ENCODE data around the gene TSC22D4.

Gene TSC22D4

DNA sequence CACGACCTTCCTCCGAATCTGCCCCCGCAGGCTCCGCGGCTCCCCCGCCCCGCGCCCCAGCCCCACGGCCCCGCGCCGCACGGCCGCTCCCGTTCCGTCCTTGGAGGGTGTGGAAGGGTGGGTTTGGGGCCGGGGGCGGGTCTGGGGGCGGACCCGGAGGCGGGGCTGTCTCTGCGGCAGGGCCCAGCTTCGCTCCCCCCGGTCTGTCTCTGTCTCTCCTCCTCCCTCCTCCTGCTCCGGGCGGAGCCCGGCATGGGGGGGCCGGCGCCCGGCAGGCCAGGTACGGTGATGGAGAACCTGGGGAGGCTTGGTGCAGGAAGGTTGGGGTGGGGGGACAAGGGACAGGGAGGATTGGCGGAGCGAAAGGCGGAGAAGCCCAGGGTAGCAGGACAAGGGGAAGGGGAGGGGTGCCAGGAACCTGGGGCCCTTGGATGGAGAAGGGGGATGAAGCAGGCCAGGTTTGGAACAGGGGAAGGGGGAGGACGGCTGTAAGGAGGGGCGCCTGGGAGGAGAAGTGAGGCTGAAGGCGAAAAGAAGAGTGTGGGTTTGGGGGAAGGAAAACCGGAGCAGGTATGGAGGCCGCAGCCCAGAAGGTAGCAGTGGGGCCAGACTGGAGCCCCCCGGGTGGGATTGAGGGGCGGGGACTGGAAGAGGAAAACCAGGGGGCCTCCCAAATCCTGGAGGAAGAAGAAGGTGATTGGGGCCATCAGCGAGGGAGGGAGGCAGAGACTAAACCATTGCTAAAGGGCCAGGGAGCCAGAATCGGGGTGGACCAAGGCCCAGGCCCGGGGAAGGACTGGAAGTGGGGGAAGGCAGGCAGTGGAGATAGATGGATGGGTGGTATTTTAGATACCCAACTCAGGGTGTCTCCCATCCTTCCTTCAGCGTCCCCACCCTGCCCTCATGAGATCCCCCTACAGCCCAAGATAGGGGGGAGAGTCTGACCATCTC, 5.0 kb upstream of the TSC22D4 start, which contains the start of gene NYAP1 (continued):
- TF ChIP-seq, protein P1, sequence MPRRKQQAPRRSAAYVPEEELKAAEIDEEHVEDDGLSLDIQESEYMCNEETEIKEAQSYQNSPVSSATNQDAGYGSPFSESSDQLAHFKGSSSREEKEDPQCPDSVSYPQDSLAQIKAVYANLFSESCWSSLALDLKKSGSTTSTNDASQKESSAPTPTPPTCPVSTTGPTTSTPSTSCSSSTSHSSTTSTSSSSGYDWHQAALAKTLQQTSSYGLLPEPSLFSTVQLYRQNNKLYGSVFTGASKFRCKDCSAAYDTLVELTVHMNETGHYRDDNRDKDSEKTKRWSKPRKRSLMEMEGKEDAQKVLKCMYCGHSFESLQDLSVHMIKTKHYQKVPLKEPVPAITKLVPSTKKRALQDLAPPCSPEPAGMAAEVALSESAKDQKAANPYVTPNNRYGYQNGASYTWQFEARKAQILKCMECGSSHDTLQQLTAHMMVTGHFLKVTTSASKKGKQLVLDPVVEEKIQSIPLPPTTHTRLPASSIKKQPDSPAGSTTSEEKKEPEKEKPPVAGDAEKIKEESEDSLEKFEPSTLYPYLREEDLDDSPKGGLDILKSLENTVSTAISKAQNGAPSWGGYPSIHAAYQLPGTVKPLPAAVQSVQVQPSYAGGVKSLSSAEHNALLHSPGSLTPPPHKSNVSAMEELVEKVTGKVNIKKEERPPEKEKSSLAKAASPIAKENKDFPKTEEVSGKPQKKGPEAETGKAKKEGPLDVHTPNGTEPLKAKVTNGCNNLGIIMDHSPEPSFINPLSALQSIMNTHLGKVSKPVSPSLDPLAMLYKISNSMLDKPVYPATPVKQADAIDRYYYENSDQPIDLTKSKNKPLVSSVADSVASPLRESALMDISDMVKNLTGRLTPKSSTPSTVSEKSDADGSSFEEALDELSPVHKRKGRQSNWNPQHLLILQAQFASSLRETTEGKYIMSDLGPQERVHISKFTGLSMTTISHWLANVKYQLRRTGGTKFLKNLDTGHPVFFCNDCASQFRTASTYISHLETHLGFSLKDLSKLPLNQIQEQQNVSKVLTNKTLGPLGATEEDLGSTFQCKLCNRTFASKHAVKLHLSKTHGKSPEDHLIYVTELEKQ (tag by site-specific recombination; IDR thresholded peaks at IDR 0.05; ENCODE audit: borderline replicate concordance) = no peak
- TF ChIP-seq ZNF664 (tag by site-specific recombination; IDR thresholded peaks at IDR 0.05) (no peak), ZBTB48 (tag by site-specific recombination; IDR thresholded peaks at IDR 0.05) (no peak), ZNF704 (tag by site-specific recombination; IDR thresholded peaks at IDR 0.05) (no peak), ZNF366 (tag by site-specific recombination; conservative IDR thresholded peaks at IDR 0.05) (peak; percentile 82), ZNF785 (tag by site-specific recombination; IDR thresholded peaks at IDR 0.05) (no peak), ZNF350 (tag by site-specific recombination; IDR thresholded peaks at IDR 0.05) (no peak), SP2 (tag by site-specific recombination; IDR thresholded peaks at IDR 0.05) (peak; percentile 70), ZNF555 (tag by site-specific recombination; conservative IDR thresholded peaks at IDR 0.05) (no peak), ZFP37 (tag by site-specific recombination; IDR thresholded peaks at IDR 0.05) (no peak), ZNF19 (tag by site-specific recombination; IDR thresholded peaks at IDR 0.05; ENCODE audit: low read depth) (no peak), ZSCAN16 (tag by site-specific recombination; IDR thresholded peaks at IDR 0.05) (no peak), ZFP3 (tag by site-specific recombination; IDR thresholded peaks at IDR 0.05; ENCODE audit: low read depth) (no peak), ZNF544 (tag by site-specific recombination; IDR thresholded peaks at IDR 0.05) (no peak), PRDM2 (tag by site-specific recombination; IDR thresholded peaks at IDR 0.05; ENCODE audit: borderline replicate concordance) (0 out of 2 replicates have a peak, but pooled peaks have one; percentile 43), HOXA7 (CRISPR knock-in tag; IDR thresholded peaks at IDR 0.05; ENCODE audit: borderline replicate concordance) (no peak), ZNF341 (tag by site-specific recombination; IDR thresholded peaks at IDR 0.05; ENCODE audit: low read depth) (peak; percentile 60)
- TF ChIP-seq, protein P2, sequence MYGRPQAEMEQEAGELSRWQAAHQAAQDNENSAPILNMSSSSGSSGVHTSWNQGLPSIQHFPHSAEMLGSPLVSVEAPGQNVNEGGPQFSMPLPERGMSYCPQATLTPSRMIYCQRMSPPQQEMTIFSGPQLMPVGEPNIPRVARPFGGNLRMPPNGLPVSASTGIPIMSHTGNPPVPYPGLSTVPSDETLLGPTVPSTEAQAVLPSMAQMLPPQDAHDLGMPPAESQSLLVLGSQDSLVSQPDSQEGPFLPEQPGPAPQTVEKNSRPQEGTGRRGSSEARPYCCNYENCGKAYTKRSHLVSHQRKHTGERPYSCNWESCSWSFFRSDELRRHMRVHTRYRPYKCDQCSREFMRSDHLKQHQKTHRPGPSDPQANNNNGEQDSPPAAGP (tag by site-specific recombination; IDR thresholded peaks at IDR 0.05) = no peak; the same call in 1 of the 2 replicates
- TF ChIP-seq, protein P3, sequence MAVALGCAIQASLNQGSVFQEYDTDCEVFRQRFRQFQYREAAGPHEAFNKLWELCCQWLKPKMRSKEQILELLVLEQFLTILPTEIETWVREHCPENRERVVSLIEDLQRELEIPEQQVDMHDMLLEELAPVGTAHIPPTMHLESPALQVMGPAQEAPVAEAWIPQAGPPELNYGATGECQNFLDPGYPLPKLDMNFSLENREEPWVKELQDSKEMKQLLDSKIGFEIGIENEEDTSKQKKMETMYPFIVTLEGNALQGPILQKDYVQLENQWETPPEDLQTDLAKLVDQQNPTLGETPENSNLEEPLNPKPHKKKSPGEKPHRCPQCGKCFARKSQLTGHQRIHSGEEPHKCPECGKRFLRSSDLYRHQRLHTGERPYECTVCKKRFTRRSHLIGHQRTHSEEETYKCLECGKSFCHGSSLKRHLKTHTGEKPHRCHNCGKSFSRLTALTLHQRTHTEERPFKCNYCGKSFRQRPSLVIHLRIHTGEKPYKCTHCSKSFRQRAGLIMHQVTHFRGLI (tag by site-specific recombination; IDR thresholded peaks at IDR 0.05) = no peak
- TF ChIP-seq, protein P4, sequence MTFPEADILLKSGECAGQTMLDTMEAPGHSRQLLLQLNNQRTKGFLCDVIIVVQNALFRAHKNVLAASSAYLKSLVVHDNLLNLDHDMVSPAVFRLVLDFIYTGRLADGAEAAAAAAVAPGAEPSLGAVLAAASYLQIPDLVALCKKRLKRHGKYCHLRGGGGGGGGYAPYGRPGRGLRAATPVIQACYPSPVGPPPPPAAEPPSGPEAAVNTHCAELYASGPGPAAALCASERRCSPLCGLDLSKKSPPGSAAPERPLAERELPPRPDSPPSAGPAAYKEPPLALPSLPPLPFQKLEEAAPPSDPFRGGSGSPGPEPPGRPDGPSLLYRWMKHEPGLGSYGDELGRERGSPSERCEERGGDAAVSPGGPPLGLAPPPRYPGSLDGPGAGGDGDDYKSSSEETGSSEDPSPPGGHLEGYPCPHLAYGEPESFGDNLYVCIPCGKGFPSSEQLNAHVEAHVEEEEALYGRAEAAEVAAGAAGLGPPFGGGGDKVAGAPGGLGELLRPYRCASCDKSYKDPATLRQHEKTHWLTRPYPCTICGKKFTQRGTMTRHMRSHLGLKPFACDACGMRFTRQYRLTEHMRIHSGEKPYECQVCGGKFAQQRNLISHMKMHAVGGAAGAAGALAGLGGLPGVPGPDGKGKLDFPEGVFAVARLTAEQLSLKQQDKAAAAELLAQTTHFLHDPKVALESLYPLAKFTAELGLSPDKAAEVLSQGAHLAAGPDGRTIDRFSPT (tag by site-specific recombination; IDR thresholded peaks at IDR 0.05) = no peak
- TF ChIP-seq, protein P5, sequence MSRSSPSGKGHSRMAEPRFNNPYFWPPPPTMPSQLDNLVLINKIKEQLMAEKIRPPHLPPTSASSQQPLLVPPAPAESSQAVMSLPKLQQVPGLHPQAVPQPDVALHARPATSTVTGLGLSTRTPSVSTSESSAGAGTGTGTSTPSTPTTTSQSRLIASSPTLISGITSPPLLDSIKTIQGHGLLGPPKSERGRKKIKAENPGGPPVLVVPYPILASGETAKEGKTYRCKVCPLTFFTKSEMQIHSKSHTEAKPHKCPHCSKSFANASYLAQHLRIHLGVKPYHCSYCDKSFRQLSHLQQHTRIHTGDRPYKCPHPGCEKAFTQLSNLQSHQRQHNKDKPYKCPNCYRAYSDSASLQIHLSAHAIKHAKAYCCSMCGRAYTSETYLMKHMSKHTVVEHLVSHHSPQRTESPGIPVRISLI (tag by site-specific recombination; IDR thresholded peaks at IDR 0.05) = no peak
